Activated CD8-positive, alpha-beta T cell treated with anti-CD3 and anti-CD28 coated beads, Interleukin-2, amount 10 ng/mL, durations not matched to agents 7 days and 5 days (primary cell): Measurements from ENCODE around the gene HADHA. TPM values are rescaled to one million over a fixed set of nuclear protein-coding genes. Genes with fewer than 3 reads are reported as not detected.
A peak's percentile ranks its signal among the peaks of the same experiment; 100 is the strongest.
"Not testable (repeated sequence)": the region's sequence is repeated elsewhere in the genome, so short reads cannot be mapped to it uniquely, and the experiment has no call there.

Source experiments
- ATAC-seq: fragments of 150-1000 bp; cut with Tn5 transposase; one replicate; pipeline ENCODE4 v1.10.0; 2021; ENCODE audit warnings: moderate library complexity
- CTCF ChIA-PET: fragments of 350-600 bp; sonication (Branson Sonifier 250); formaldehyde crosslinking; loops from one replicate; lab custom pipeline; 2021; ENCODE audit warnings: antibody characterized with exemption; lab: Charles Lee
- POLR2A ChIA-PET: fragments of 350-600 bp; sonication (Branson Sonifier 250); formaldehyde crosslinking; loops from one replicate; lab custom pipeline; 2021; ENCODE audit warnings: antibody characterized with exemption; lab: Charles Lee
- DNase-seq: peaks from one replicate; pipeline ENCODE4 v3.0.0-alpha.2; 2020
- H3K27ac Mint-ChIP-seq: one replicate; pipeline ENCODE4 v1.8.0; 2021; ENCODE audit warnings: mild to moderate bottlenecking, mixed read lengths
- H3K27me3 Mint-ChIP-seq: one replicate; pipeline ENCODE4 v1.8.0; 2021; ENCODE audit warnings: low read depth, mixed read lengths
- H3K36me3 Mint-ChIP-seq: one replicate; pipeline ENCODE4 v1.8.0; 2021; ENCODE audit warnings: low read depth, mixed read lengths
- H3K4me1 Mint-ChIP-seq: one replicate; pipeline ENCODE4 v1.8.0; 2021; ENCODE audit warnings: low read depth, mixed read lengths
- H3K4me3 Mint-ChIP-seq: one replicate; pipeline ENCODE4 v1.8.0; 2021; ENCODE audit warnings: mild to moderate bottlenecking, mixed read lengths
- H3K9me3 Mint-ChIP-seq: one replicate; pipeline ENCODE4 v1.8.0; 2022; ENCODE audit warnings: mixed read lengths; ENCODE audit not compliant: insufficient read depth
- total RNA-seq, 2 experiments: library from RNA; stranded (reverse); gene quantifications; one replicate each; pipeline ENCODE4 v1.2.3, GENCODE V29; 2021

HADHA gene
- total RNA-seq, 2 experiments from 2014 or later, result 119 to 124 TPM

- no peak for ATAC-seq
- Mint-ChIP-seq H3K4me3 (no peak overlapping the region), H3K27ac (no peak overlapping the region), H3K4me1 (peaks cover 6% of the 10 kb centered on the region), H3K27me3 (no peaks in the 10 kb centered on the region), H3K36me3 (peaks cover 15% of the 10 kb centered on the region), H3K9me3 (no peaks in the 10 kb centered on the region)
- DNase-seq, result no peak
- POLR2A ChIA-PET, result no interaction called here
- CTCF ChIA-PET, result no interaction called here
Observed at GRCh38 chr2:26270373-26270772, 25.9 kb upstream of the HADHA start.

- ATAC-seq (no peak), DNase-seq (no peak)
- no peaks in the 10 kb centered on the region for H3K27me3 Mint-ChIP-seq
- peaks cover 6% of the 10 kb centered on the region for H3K4me1 Mint-ChIP-seq
- H3K36me3 Mint-ChIP-seq, result peaks cover 15% of the 10 kb centered on the region
- H3K27ac Mint-ChIP-seq, result no peak overlapping the region
- H3K9me3 Mint-ChIP-seq, result no peaks in the 10 kb centered on the region
- POLR2A ChIA-PET, result interaction anchor here (0.5 kb wide), 1 partner anchor 442 kb away, joined by 3 read pairs; no protein-coding TSS in a partner anchor
- no peak overlapping the region for H3K4me3 Mint-ChIP-seq
- CTCF ChIA-PET, result no interaction called here
Observed at GRCh38 chr2:26269571-26270158, 25.2 kb upstream of the HADHA start.

GRCh38 chr2:26268670-26269385 lies 24.4 kb upstream of the HADHA start:
- DNase-seq, H3K27ac Mint-ChIP-seq, H3K4me1 Mint-ChIP-seq, H3K9me3 Mint-ChIP-seq, CTCF ChIA-PET, ATAC-seq, H3K4me3 Mint-ChIP-seq, H3K27me3 Mint-ChIP-seq: not testable (repeated sequence)
- POLR2A ChIA-PET, result interaction anchor here (0.5 kb wide), 1 partner anchor 441 kb away, joined by 3 read pairs; no protein-coding TSS in a partner anchor
- peaks cover 14% of the 10 kb centered on the region for H3K36me3 Mint-ChIP-seq

- H3K4me3 Mint-ChIP-seq, result no peak overlapping the region
- ChIA-PET CTCF (no interaction called here), POLR2A (no interaction called here)
- H3K9me3 Mint-ChIP-seq, result no peaks in the 10 kb centered on the region
- peaks cover 3% of the 10 kb centered on the region for H3K4me1 Mint-ChIP-seq
- no peak overlapping the region for H3K27ac Mint-ChIP-seq
- H3K27me3 Mint-ChIP-seq, result no peaks in the 10 kb centered on the region
- DNase-seq, result no peak
- peaks cover 15% of the 10 kb centered on the region for H3K36me3 Mint-ChIP-seq
- ATAC-seq, result no peak
Observed at GRCh38 chr2:26268213-26268612, 23.8 kb upstream of the HADHA start.

GRCh38 chr2:26258836-26259235 lies 14.4 kb upstream of the HADHA start:
- H3K4me3 Mint-ChIP-seq, ATAC-seq, DNase-seq, H3K27ac Mint-ChIP-seq, H3K4me1 Mint-ChIP-seq, H3K27me3 Mint-ChIP-seq, H3K9me3 Mint-ChIP-seq, POLR2A ChIA-PET: not testable (repeated sequence)
- peaks cover 18% of the 10 kb centered on the region for H3K36me3 Mint-ChIP-seq
- CTCF ChIA-PET, result interaction anchor here (1.0 to 1.8 kb wide), 2 partner anchors 15 to 72 kb away, joined by 3 to 4 read pairs; no protein-coding TSS in a partner anchor

- Mint-ChIP-seq H3K27ac (no peak overlapping the region), H3K4me1 (peaks cover 4% of the 10 kb centered on the region), H3K9me3 (no peaks in the 10 kb centered on the region), H3K36me3 (peaks cover 14% of the 10 kb centered on the region), H3K27me3 (no peaks in the 10 kb centered on the region), H3K4me3 (no peak overlapping the region)
- no peak for ATAC-seq
- ChIA-PET CTCF (interaction anchor here (1.1 kb wide), 2 partner anchors 12 to 70 kb away, joined by 3 to 6 read pairs; partner anchors contain the start of gene HADHA), POLR2A (no interaction called here)
- no peak for DNase-seq
Observed at GRCh38 chr2:26255759-26256384, 11.4 kb upstream of the HADHA start.

- ChIA-PET CTCF (interaction anchor here (0.6 to 1.3 kb wide), 3 partner anchors 10 to 78 kb away, joined by 3 to 7 read pairs (median 3); no protein-coding TSS in a partner anchor), POLR2A (interaction anchor here (1.1 kb wide), 1 partner anchor 12 kb away, joined by 3 read pairs; no protein-coding TSS in a partner anchor)
- Mint-ChIP-seq H3K27ac (no peak overlapping the region), H3K4me3 (no peak overlapping the region), H3K36me3 (peaks cover 10% of the 10 kb centered on the region), H3K9me3 (no peaks in the 10 kb centered on the region), H3K4me1 (peaks cover 7% of the 10 kb centered on the region), H3K27me3 (no peaks in the 10 kb centered on the region)
- no peak for ATAC-seq
- no peak for DNase-seq
Observed at GRCh38 chr2:26251893-26252292, 7.5 kb upstream of the HADHA start.

- H3K4me1 Mint-ChIP-seq, result peaks cover 27% of the 10 kb centered on the region
- no peak overlapping the region for H3K4me3 Mint-ChIP-seq
- H3K9me3 Mint-ChIP-seq, result no peaks in the 10 kb centered on the region
- ChIA-PET POLR2A (no interaction called here), CTCF (no interaction called here)
- no peaks in the 10 kb centered on the region for H3K27me3 Mint-ChIP-seq
- DNase-seq (no peak), ATAC-seq (no peak)
- peaks cover 2% of the 10 kb centered on the region for H3K36me3 Mint-ChIP-seq
- H3K27ac Mint-ChIP-seq, result no peak overlapping the region
Observed at GRCh38 chr2:26249625-26250024, 5.2 kb upstream of the HADHA start.

GRCh38 chr2:26246818-26247217 lies 2.4 kb upstream of the HADHA start:
- Mint-ChIP-seq H3K27ac (peak overlapping the region; percentile 4), H3K36me3 (peaks cover 3% of the 10 kb centered on the region), H3K27me3 (no peaks in the 10 kb centered on the region), H3K4me3 (peak overlapping the region; percentile 99), H3K9me3 (no peaks in the 10 kb centered on the region), H3K4me1 (peaks cover 38% of the 10 kb centered on the region)
- peak; percentile 44 for DNase-seq
- no peak for ATAC-seq
- ChIA-PET CTCF (interaction anchor here (1.0 to 5.5 kb wide), 3 partner anchors 53 to 84 kb away, joined by 3 to 32 read pairs (median 3); no protein-coding TSS in a partner anchor), POLR2A (interaction anchor here (0.6 to 4.7 kb wide), 3 partner anchors 10 to 1027 kb away, joined by 3 to 26 read pairs (median 3); partner anchors contain the start of genes ADGRF3 and SELENOI)

- ATAC-seq, result peak; percentile 16
- H3K4me3 Mint-ChIP-seq, result peak overlapping the region; percentile 99
- ChIA-PET POLR2A (interaction anchor here (1.3 to 4.7 kb wide), 3 partner anchors 43 to 100 kb away, joined by 3 to 26 read pairs (median 13); partner anchors contain the start of genes ADGRF3 and SELENOI), CTCF (interaction anchor here (0.7 to 5.5 kb wide), 9 partner anchors 9 to 295 kb away, joined by 3 to 32 read pairs (median 4); partner anchors contain the start of genes ADGRF3 and SELENOI)
- H3K9me3 Mint-ChIP-seq, result no peaks in the 10 kb centered on the region
- no peaks in the 10 kb centered on the region for H3K27me3 Mint-ChIP-seq
- peak; percentile 42 for DNase-seq
- peaks cover 3% of the 10 kb centered on the region for H3K36me3 Mint-ChIP-seq
- H3K27ac Mint-ChIP-seq, result peak overlapping the region; percentile 100
- peaks cover 44% of the 10 kb centered on the region for H3K4me1 Mint-ChIP-seq
Observed at GRCh38 chr2:26245810-26246209, 1.4 kb upstream of the HADHA start.

- Mint-ChIP-seq H3K36me3 (peaks cover 3% of the 10 kb centered on the region), H3K27me3 (no peaks in the 10 kb centered on the region), H3K4me1 (peaks cover 48% of the 10 kb centered on the region), H3K27ac (peak overlapping the region; percentile 100), H3K9me3 (no peaks in the 10 kb centered on the region), H3K4me3 (peak overlapping the region; percentile 99)
- DNase-seq (peak; percentile 67), ATAC-seq (peak; percentile 50)
- ChIA-PET POLR2A (interaction anchor here (1.0 to 4.7 kb wide), 8 partner anchors 10 to 367 kb away, joined by 3 to 26 read pairs (median 6); partner anchors contain the start of genes ADGRF3, ASXL2 and SELENOI), CTCF (interaction anchor here (0.7 to 5.5 kb wide), 10 partner anchors 9 to 295 kb away, joined by 3 to 32 read pairs (median 4); partner anchors contain the start of genes ADGRF3 and SELENOI)
Observed at GRCh38 chr2:26245231-26245732, 850 bp upstream of the HADHA start.
